Esophagus squamous epithelium (tissue), 5 donors: ENCODE measurements around the gene ULK4. TPM values are rescaled to one million over a fixed set of nuclear protein-coding genes. Genes with fewer than 3 reads are reported as not detected.
"Not testable (repeated sequence)": the region's sequence is repeated elsewhere in the genome, so short reads cannot be mapped to it uniquely, and the experiment has no call there.

Experiments used
- DNase-seq: peaks from one replicate; lab custom pipeline; 2025; lab: John Stamatoyannopoulos, UW
- H3K27ac ChIP-seq, 4 donors: fragments of 200-600 bp; sonication (generic); one replicate each; pipeline ENCODE4 v1.5.1; 2016 to 2019; ENCODE audit warnings: mild to moderate bottlenecking in 1 of 4
- H3K27me3 ChIP-seq, 4 donors: fragments of 200-600 bp; sonication (generic); 1 replicate in 3 of 4; 2 replicates in 1 of 4; pipeline versions ENCODE4 v1.5.1 to v1.6.0; 2017 to 2021; ENCODE audit warnings: antibody characterized with exemption in 1 of 4
- H3K36me3 ChIP-seq, 3 donors: fragments of 200-600 bp; sonication (generic); one replicate each; pipeline ENCODE4 v1.5.1; 2016 to 2019
- H3K4me1 ChIP-seq, 3 donors: fragments of 200-600 bp; sonication (generic); one replicate each; pipeline ENCODE4 v1.5.1; 2017 to 2019
- H3K4me3 ChIP-seq, 4 donors: fragments of 200-600 bp; sonication (generic); 1 replicate in 3 of 4; 2 replicates in 1 of 4; pipeline ENCODE4 v1.5.1; 2016 to 2019; ENCODE audit warnings: mild to moderate bottlenecking in 2 of 4, moderate library complexity in 1 of 4
- H3K9me3 ChIP-seq, 3 donors: fragments of 200-600 bp; sonication (generic); one replicate each; pipeline ENCODE4 v1.5.1; 2016 to 2019
- POLR2A ChIP-seq, 4 donors: fragments of 450-650 bp; IDR thresholded peaks; one replicate each; pipeline ENCODE4 v1.6.1; 2017; ENCODE audit warnings: antibody characterized with exemption in 4 of 4, mild to moderate bottlenecking in 4 of 4, moderate library complexity in 3 of 4
- WGBS, 2 donors: methylation state at CpG; one replicate each; pipeline ENCODE4 v1.1.5; 2018; 5-methylcytosine and 5-hydroxymethylcytosine counted together
- intact Hi-C: fragments of 100-400 bp; cut with DNase I; formaldehyde crosslinking; loops from one replicate; pipeline ENCODE4 v1.15.0; 2022
- total RNA-seq, 4 donors: library from RNA; depleted of rRNA; stranded (reverse); fragments of >200 nt; gene quantifications; one replicate each; pipeline ENCODE4 v1.1.0, GENCODE V29; 2016
- TF ChIP-seq, protein P1 (sequence below), 6 experiments: fragments of 450-650 bp in 4 of 6; fragments of 200-600 bp in 2 of 6; sonication (generic) in 2 of 6; IDR thresholded peaks; one replicate each; pipeline ENCODE4 v1.5.1; 2016 to 2019; ENCODE audit warnings: antibody characterized with exemption in 6 of 6, mild to moderate bottlenecking in 4 of 6, moderate library complexity in 4 of 6
- donor health status: DM: yes; HTN: yes; CAD: no.

The ULK4 gene
- total RNA-seq, 4 donors from 2014 or later = 2.2 to 11.4 (median 7.9) TPM

DNA sequence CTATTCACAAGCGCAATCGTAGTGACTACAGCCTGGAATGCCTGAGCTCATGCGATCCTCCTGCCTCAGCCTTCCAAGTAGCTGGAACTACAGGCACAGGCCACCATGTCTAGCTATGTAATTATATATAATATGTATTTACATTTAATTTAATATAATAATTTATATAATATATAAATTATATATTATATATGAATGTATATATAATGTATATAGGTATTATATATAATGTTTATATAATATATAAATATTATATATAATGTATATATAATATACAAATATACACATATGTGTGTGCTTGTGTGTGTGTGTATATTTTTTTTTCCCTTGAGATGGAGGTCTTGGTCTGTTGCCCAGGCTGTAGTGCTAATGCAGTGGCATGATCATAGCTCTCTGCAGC is 27.6 kb upstream of the ULK4 start:
- DNase-seq = no peak
- WGBS, 2 donors = 98 to 100% methylated on average over 3 of the region's 3 CpGs
- Histone ChIP-seq H3K9me3 (no peaks in the 10 kb centered on the region), H3K4me3 (no peak overlapping the region), H3K36me3 (no peaks in the 10 kb centered on the region), H3K27ac (no peak overlapping the region), H3K27me3 (no peaks in the 10 kb centered on the region), H3K4me1 (no peaks in the 10 kb centered on the region)
- no peak for TF ChIP-seq POLR2A (IDR thresholded peaks at IDR 0.05)
- TF ChIP-seq, protein P1, sequence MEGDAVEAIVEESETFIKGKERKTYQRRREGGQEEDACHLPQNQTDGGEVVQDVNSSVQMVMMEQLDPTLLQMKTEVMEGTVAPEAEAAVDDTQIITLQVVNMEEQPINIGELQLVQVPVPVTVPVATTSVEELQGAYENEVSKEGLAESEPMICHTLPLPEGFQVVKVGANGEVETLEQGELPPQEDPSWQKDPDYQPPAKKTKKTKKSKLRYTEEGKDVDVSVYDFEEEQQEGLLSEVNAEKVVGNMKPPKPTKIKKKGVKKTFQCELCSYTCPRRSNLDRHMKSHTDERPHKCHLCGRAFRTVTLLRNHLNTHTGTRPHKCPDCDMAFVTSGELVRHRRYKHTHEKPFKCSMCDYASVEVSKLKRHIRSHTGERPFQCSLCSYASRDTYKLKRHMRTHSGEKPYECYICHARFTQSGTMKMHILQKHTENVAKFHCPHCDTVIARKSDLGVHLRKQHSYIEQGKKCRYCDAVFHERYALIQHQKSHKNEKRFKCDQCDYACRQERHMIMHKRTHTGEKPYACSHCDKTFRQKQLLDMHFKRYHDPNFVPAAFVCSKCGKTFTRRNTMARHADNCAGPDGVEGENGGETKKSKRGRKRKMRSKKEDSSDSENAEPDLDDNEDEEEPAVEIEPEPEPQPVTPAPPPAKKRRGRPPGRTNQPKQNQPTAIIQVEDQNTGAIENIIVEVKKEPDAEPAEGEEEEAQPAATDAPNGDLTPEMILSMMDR (IDR thresholded peaks at IDR 0.05) = no peak
- intact Hi-C loops = no loop called here

DNA sequence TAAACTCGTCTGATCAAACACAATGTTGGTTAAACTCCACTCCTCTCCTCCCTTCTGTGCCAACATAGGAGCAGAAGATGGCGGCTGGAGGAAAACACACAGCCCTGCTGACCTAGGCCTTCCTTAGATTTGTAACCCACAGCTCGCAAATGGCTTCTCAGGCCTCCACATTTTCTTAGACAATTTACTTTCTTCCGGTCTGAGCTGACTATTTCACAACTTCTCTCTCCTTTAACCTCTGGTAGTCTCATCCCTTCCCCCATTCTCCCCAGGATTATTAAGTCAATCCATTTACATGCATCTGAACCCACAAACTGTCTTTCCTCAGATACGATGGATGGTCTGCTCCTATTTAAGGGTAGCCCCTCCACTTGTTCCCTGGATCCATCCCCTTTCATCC is 25.7 kb upstream of the ULK4 start:
- Histone ChIP-seq H3K36me3 (no peaks in the 10 kb centered on the region), H3K4me1 (no peaks in the 10 kb centered on the region), H3K9me3 (no peaks in the 10 kb centered on the region), H3K4me3 (no peak overlapping the region), H3K27me3 (no peaks in the 10 kb centered on the region), H3K27ac (no peak overlapping the region)
- 77 to 86% methylated on average over 5 of the region's 5 CpGs for WGBS, 2 donors
- no peak for DNase-seq
- intact Hi-C loops = no loop called here
- TF ChIP-seq POLR2A (IDR thresholded peaks at IDR 0.05) = no peak
- TF ChIP-seq, protein P1 (IDR thresholded peaks at IDR 0.05) = no peak

DNA sequence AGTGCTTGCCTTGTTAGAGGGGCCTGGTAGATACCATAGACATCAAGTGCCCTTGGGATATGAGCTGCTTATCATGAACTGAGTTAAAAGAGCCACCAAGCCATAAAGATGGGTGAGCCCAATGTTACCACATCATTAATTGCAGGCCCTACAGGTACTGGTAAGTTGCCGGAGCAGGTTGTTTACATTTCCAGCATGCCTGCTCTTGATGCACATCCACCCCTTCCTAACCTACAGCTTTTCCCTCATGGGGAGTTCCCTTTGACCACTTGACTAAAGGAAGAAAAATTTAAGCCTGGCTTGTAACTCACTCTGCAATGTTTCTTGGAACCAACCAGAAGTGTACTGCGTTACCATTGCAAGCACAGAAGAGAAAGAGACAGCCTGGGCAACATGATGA is 24.7 kb upstream of the ULK4 start:
- no peak for TF ChIP-seq POLR2A (IDR thresholded peaks at IDR 0.05)
- Histone ChIP-seq H3K36me3 (no peaks in the 10 kb centered on the region), H3K4me3 (no peak overlapping the region), H3K27ac (no peak overlapping the region), H3K4me1 (no peaks in the 10 kb centered on the region), H3K27me3 (no peaks in the 10 kb centered on the region), H3K9me3 (no peaks in the 10 kb centered on the region)
- intact Hi-C loops = no loop called here
- WGBS, 2 donors = 40 to 49% methylated on average over 1 to 2 of the region's 2 CpGs
- DNase-seq = no peak

DNA sequence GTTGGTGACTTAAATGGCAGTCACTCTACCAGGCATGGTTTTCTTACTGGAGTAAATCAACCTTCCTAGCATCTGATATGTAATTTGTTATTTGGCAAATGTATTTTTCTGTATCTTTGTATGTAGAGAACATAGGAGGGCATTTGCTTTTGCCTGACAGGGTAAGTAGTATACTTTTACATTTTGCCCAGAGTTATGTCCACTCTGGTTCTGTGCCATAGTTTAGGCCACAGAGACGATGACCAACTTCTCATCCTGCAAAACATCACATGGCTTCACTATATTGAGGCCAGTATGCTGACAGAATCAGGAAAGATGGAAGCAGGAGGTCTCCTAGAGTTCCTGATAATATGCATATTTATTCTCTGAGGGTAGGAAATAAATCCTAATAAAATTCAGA is 23.1 kb upstream of the ULK4 start:
- WGBS, 2 donors = 57 to 82% methylated on average over 1 of the region's 1 CpG
- Histone ChIP-seq H3K9me3 (no peaks in the 10 kb centered on the region), H3K36me3 (no peaks in the 10 kb centered on the region), H3K27me3 (no peaks in the 10 kb centered on the region), H3K4me1 (no peaks in the 10 kb centered on the region), H3K27ac (no peak overlapping the region), H3K4me3 (no peak overlapping the region)
- no peak for DNase-seq
- intact Hi-C loops = no loop called here
- TF ChIP-seq, protein P1 (IDR thresholded peaks at IDR 0.05) = no peak
- no peak for TF ChIP-seq POLR2A (IDR thresholded peaks at IDR 0.05)

DNA sequence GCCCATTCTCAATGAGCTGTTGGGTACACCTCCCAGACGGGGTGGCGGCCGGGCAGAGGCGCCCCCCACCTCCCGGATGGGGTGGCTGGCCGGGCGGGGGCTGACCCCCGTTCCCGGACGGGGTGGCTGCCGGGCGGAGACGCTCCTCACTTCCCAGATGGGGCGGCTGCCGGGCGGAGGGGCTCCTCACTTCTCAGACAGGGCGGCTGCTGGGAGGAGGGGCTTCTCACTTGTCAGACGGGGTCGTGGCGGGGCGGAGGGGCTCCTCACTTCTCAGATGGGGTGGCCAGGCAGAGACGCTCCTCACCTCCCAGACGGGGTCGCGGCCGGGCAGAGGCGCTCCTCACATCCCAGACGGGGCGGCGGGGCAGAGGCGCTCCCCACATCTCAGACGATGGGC is 21.2 kb upstream of the ULK4 start:
- H3K27me3 ChIP-seq, DNase-seq, intact Hi-C loops, H3K36me3 ChIP-seq, H3K4me3 ChIP-seq, H3K4me1 ChIP-seq, H3K9me3 ChIP-seq, H3K27ac ChIP-seq: not testable (repeated sequence)
- no CpG with 5 or more reads among the region's 32 CpGs for WGBS, 2 donors

DNA sequence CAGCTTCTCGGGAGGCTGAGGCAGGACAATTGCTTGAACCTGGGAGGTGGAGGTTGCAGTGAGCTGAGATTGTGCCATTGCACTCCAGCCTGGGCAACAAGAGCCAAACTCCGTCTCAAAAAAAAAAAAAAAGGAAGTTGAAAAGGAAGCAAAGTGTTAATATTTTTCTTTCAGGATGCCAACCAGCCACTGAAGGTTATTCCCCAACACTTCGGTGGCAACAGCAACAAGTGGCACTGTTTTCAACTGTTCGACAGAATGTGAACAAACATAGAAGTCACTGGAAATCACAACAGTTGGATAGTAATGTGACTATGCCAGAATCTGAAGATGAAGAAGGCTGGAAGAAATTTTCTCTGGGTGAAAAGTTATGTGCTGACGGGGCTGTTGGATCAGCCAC is 15.5 kb upstream of the ULK4 start:
- DNase-seq, H3K27me3 ChIP-seq, H3K36me3 ChIP-seq, H3K9me3 ChIP-seq, H3K4me1 ChIP-seq, H3K27ac ChIP-seq, intact Hi-C loops, H3K4me3 ChIP-seq: not testable (repeated sequence)
- 54 to 61% methylated on average over 5 of the region's 5 CpGs for WGBS, 2 donors

DNA sequence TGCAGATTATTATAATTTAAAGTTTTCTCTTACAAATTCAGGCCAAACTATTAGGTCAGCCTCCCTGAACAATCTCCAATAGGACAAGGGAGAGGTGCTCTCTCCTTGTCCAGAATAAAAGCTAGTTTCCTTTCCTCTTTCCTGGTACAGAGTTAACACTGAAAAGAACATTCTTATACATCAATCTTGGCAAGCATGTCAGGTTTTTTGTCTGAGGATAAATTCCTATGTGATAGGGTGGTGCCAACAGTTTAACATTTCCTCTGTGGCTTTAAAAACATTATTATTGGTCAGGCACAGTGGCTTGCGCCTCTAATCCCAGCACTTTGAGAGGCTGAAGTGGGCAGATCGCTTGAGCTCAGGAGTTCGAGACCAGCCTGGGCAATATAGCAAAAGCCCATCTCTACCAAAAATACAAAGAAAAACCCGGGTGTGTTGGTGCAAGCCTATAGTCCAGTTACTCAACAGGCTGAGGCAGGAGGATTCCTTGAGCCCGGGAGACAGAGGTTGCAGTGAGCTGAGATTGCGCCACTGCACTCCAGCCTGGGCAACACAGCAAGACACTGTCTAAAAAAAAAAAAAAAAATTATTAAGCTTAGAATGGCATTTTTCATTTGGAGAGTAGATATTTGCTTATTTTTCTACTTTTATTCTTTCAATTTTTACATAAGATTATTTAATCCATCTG is 13.7 kb upstream of the ULK4 start:
- intact Hi-C loops = no loop called here
- no peak for TF ChIP-seq POLR2A (IDR thresholded peaks at IDR 0.05)
- TF ChIP-seq, protein P1 (IDR thresholded peaks at IDR 0.05) = no peak
- Histone ChIP-seq H3K36me3 (no peaks in the 10 kb centered on the region), H3K4me1 (no peaks in the 10 kb centered on the region), H3K4me3 (no peak overlapping the region), H3K27ac (no peak overlapping the region), H3K9me3 (no peaks in the 10 kb centered on the region), H3K27me3 (no peaks in the 10 kb centered on the region)
- no peak for DNase-seq
- 38 to 55% methylated on average over 4 to 5 of the region's 6 CpGs for WGBS, 2 donors
